OCI-LY3 (cell line): ENCODE data around the gene LRBA.

Experiments used
- CTCF ChIP-seq: fragments of 200-600, 300-600 bp; sonication (generic); IDR thresholded peaks from 2 replicates; pipeline ENCODE4 v1.5.1; 2014; ENCODE audit warnings: antibody characterized with exemption, low read length, low read depth
- EZH2phosphoT487 ChIP-seq: fragments of 200-600 bp; shearing (Covaris generic); IDR thresholded peaks from 2 replicates; pipeline ENCODE4 v1.6.1; 2018; ENCODE audit warnings: antibody characterized with exemption, mixed run types, low read depth

GRCh38 chr4:150253965-150254630 is 761.0 kb downstream of the LRBA start:
- no peak for TF ChIP-seq CTCF
- TF ChIP-seq EZH2phosphoT487 = no peak
